ENCODE results near the gene UQCRC1. TPM values are rescaled to one million over a fixed set of nuclear protein-coding genes. Genes with fewer than 3 reads are reported as not detected.

UQCRC1 gene
- polyA plus RNA-seq, 2 of the 4 experiments (the other 2 are of a cell fraction), result 256 to 279 TPM

- TF ChIP-seq CTCF (IDR thresholded peaks at IDR 0.05) (no peak), RNF2 (IDR thresholded peaks at IDR 0.05; ENCODE audit: borderline replicate concordance, low read depth) (no peak), FOSL2 (IDR thresholded peaks at IDR 0.05) (no peak), FOSL2 (CRISPR knock-in tag; IDR thresholded peaks at IDR 0.05) (no peak), CHD2 (IDR thresholded peaks at IDR 0.05; ENCODE audit: low read length, partially characterized antibody) (no peak), BHLHE40 (IDR thresholded peaks at IDR 0.05; ENCODE audit: low read depth, low read length) (no peak), POLR2A (IDR thresholded peaks at IDR 0.05; ENCODE audit: low read length) (no peak)
Measured at GRCh38 chr3:48576647-48577046, 32.8 kb downstream of the UQCRC1 start (continued).

GRCh38 chr3:48575366-48575765, 34.1 kb downstream of the UQCRC1 start:
- Histone ChIP-seq H3K4me3 (no peak overlapping the region), H3K27ac (no peak overlapping the region), H3K4me2 (no peak overlapping the region), H3K4me1 (no peaks in the 10 kb centered on the region), H3K9me3 (no peaks in the 10 kb centered on the region)
- DNase-seq (ENCODE audit: low read depth in 1 of 2, low spot score in 1 of 2), result no peak
- ATAC-seq, result no peak
- no peak for TF ChIP-seq KDM1A (IDR thresholded peaks at IDR 0.05; ENCODE audit: low read depth)
- TF ChIP-seq HEYL (CRISPR knock-in tag; IDR thresholded peaks at IDR 0.05), result no peak
- no peak for TF ChIP-seq CBX2 (IDR thresholded peaks at IDR 0.05; ENCODE audit: borderline replicate concordance, low read depth)
- TF ChIP-seq POLR2AphosphoS2 (conservative IDR thresholded peaks at IDR 0.05; ENCODE audit: low read length), result no peak
- TF ChIP-seq USF2 (IDR thresholded peaks at IDR 0.05), result no peak
- no peak for TF ChIP-seq GATA3 (IDR thresholded peaks at IDR 0.05; ENCODE audit: borderline replicate concordance)
- no peak for TF ChIP-seq MYC (IDR thresholded peaks at IDR 0.05; ENCODE audit: borderline replicate concordance, low read length)
- no peak for TF ChIP-seq E2F6 (IDR thresholded peaks at IDR 0.05; ENCODE audit: borderline replicate concordance, low read depth)
- TF ChIP-seq SREBF2 (IDR thresholded peaks at IDR 0.05), result no peak
- TF ChIP-seq HOXA7 (CRISPR knock-in tag; IDR thresholded peaks at IDR 0.05), result no peak
- no peak for TF ChIP-seq EHMT2 (IDR thresholded peaks at IDR 0.05; ENCODE audit: low read depth)
- no peak for TF ChIP-seq TFCP2L1 (CRISPR knock-in tag; IDR thresholded peaks at IDR 0.05)
- no peak for TF ChIP-seq HDAC2 (IDR thresholded peaks at IDR 0.05)
- no peak for TF ChIP-seq ELK1 (IDR thresholded peaks at IDR 0.05; ENCODE audit: low read depth, low read length)
- TF ChIP-seq CHD2 (IDR thresholded peaks at IDR 0.05; ENCODE audit: low read length, partially characterized antibody), result no peak
- TF ChIP-seq EHF (CRISPR knock-in tag; IDR thresholded peaks at IDR 0.05), result no peak
- no peak for FAIRE-seq
- ChIA-PET POLR2A (no interaction called here), CTCF (interaction anchor here (1.8 kb wide), 1 partner anchor 17 kb away, joined by 5 read pairs; no protein-coding TSS in a partner anchor)
- WGBS (ENCODE audit: missing lambda C conversion rate), result 100% methylated on average over 2 of the region's 17 CpGs

- no peak overlapping the region for H3K4me2 ChIP-seq
- no peaks in the 10 kb centered on the region; the same call in 2 of the 3 replicates for H3K4me1 ChIP-seq
- ChIA-PET CTCF (interaction anchor here (1.8 kb wide), 1 partner anchor 16 kb away, joined by 5 read pairs; no protein-coding TSS in a partner anchor), POLR2A (no interaction called here)
- H3K9me3 ChIP-seq, result no peaks in the 10 kb centered on the region
- WGBS (ENCODE audit: missing lambda C conversion rate), result 97% methylated on average over 5 of the region's 10 CpGs
- no peak overlapping the region for H3K4me3 ChIP-seq
- FAIRE-seq (no peak), DNase-seq (ENCODE audit: low read depth in 1 of 2, low spot score in 1 of 2) (no peak), ATAC-seq (peak in 1 of 2 experiments; percentile 0; a peak in 1 of 6 replicates)
- no peak for TF ChIP-seq POLR2A (IDR thresholded peaks at IDR 0.05; ENCODE audit: low read length)
- TF ChIP-seq CTCF (IDR thresholded peaks at IDR 0.05), result no peak
- no peak for TF ChIP-seq RNF2 (IDR thresholded peaks at IDR 0.05; ENCODE audit: borderline replicate concordance, low read depth)
- TF ChIP-seq CBX8 (IDR thresholded peaks at IDR 0.05), result no peak
- no peak for TF ChIP-seq HOXA7 (CRISPR knock-in tag; IDR thresholded peaks at IDR 0.05)
- no peak for TF ChIP-seq POLR2AphosphoS2 (conservative IDR thresholded peaks at IDR 0.05; ENCODE audit: low read length)
- no peak for TF ChIP-seq GATA3 (IDR thresholded peaks at IDR 0.05; ENCODE audit: borderline replicate concordance)
- TF ChIP-seq FOSL2 (IDR thresholded peaks at IDR 0.05), result no peak
- no peak for TF ChIP-seq FOSL2 (CRISPR knock-in tag; IDR thresholded peaks at IDR 0.05)
- no peak for TF ChIP-seq ZSCAN20 (CRISPR knock-in tag; IDR thresholded peaks at IDR 0.05)
- H3K27ac ChIP-seq, result no peak overlapping the region; a peak in 1 of 6 replicates
Measured at GRCh38 chr3:48573973-48574585, 35.4 kb downstream of the UQCRC1 start.

Measured in A549 (cell line).